SK-N-MC (cell line): ENCODE measurements around the gene LRRC4C.
"Not testable (repeated sequence)": the region's sequence is repeated elsewhere in the genome, so short reads cannot be mapped to it uniquely, and the experiment has no call there.

Source experiments
- DNase-seq: peaks from one replicate; pipeline ENCODE4 v3.0.0-alpha.2; 2011; ENCODE audit warnings: low read depth, low spot score
- H3K27ac ChIP-seq: fragments of 200-600 bp; sonication (generic); 2 replicates; pipeline ENCODE4 v1.5.1; 2016; ENCODE audit warnings: mixed run types
- H3K36me3 ChIP-seq: fragments of 200-600 bp; sonication (generic); 2 replicates; pipeline ENCODE4 v1.6.1; 2017; ENCODE audit warnings: antibody characterized with exemption, low read length, mixed read lengths; ENCODE audit not compliant: insufficient read depth
- H3K4me3 ChIP-seq: fragments of 200-600 bp; sonication (generic); 2 replicates; pipeline ENCODE4 v1.5.1; 2016
- H3K9ac ChIP-seq: fragments of 200-600 bp; sonication (generic); 2 replicates; pipeline ENCODE4 v1.8.0; 2017; ENCODE audit warnings: mixed run types, mixed read lengths; ENCODE audit not compliant: insufficient read length
- H3K9me3 ChIP-seq: fragments of 200-600 bp; sonication (generic); 2 replicates; pipeline ENCODE4 v1.6.1; 2017; ENCODE audit warnings: low read depth, mild to moderate bottlenecking, antibody characterized with exemption, low read length, moderate library complexity, mixed read lengths
- EZH2 ChIP-seq: fragments of 200-600 bp; sonication (generic); IDR thresholded peaks from one replicate; pipeline ENCODE4 v1.6.1; 2017; ENCODE audit warnings: antibody characterized with exemption
- FOXP2 ChIP-seq: optimal IDR thresholded peaks from 2 replicates; pipeline ENCODE3; 2011; ENCODE audit warnings: mild to moderate bottlenecking, moderate library complexity; ENCODE audit not compliant: insufficient read depth; ENCODE audit errors: extremely low read length, control extremely low read depth
- POLR2AphosphoS5 ChIP-seq: IDR thresholded peaks from 2 replicates; pipeline ENCODE4 v1.6.1; 2012; ENCODE audit warnings: mild to moderate bottlenecking, low read depth, low read length, borderline replicate concordance

The LRRC4C gene

DNA sequence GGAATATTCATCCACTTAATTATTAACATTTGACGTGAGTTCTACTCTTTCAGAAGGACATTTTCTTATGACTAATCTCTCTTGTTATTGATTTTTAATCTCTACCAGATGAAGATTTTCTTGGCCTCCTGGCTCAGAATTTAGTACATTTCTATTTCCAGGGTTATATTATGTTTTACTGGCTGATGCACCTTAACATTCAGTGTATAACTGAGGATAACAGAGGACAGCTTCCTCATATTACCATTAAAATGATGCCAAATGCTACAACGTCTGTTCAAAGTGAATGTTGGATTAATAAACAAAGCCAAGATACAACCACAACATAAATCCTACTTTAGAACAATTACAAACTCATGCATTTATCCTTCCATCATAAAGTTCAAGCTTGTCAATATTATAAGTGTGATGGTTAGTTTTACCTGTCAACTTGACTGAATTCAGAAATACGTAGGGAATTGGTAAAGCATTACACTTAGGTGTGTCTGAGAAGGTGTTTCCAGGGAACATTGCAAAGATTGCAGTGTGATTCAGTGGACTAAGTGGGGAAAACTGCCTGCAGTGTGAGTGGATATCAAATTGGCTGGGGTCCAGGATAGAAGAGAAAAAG, 485.2 kb downstream of the LRRC4C start:
- Histone ChIP-seq H3K9me3 (no peaks in the 10 kb centered on the region), H3K4me3 (no peak overlapping the region), H3K36me3 (no peaks in the 10 kb centered on the region), H3K9ac (no peak overlapping the region), H3K27ac (no peak overlapping the region)
- TF ChIP-seq POLR2AphosphoS5 = no peak
- TF ChIP-seq EZH2 = no peak
- TF ChIP-seq FOXP2 = no peak
- no peak for DNase-seq

DNA sequence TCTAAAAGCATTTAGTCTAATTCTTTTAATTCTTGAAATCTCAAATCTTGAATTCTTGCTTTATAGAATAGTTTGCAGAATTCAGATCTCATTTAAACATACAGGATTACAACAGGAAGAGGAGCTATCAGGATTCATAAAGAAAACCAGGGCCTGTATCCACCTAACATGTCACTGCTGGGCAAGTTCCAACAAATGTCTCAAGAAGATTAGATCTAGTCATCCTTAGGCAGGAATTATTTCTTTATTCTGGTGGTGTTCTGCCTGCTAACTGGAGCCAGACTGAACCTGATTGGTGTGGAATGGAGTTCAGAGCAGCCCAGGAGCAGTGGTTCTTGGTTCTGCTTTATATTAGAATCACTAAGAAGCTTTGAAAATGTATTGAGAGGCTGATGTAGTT, 500.7 kb downstream of the LRRC4C start:
- TF ChIP-seq FOXP2 (no peak), POLR2AphosphoS5 (no peak), EZH2 (no peak)
- DNase-seq = no peak
- H3K9ac ChIP-seq = no peak overlapping the region

DNA sequence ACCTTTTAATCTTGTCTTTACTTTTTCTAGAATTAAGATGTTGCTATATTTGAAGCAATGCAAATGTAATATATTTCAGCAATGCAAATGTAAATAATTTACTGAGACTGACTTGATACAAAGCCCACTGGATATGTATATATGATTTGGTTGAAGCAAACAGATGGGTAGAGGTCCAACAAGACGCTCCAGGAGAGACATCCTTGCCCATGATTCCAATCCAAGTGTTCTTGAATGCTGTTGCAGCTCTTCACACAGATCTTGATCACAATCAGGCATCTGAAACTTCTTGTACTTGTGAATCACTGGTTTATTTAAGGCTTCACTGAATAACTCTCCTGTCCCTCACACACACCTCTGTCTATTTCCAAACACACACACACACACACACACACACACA, 507.0 kb downstream of the LRRC4C start:
- Histone ChIP-seq H3K36me3 (no peaks in the 10 kb centered on the region), H3K9ac (no peak overlapping the region), H3K9me3 (no peaks in the 10 kb centered on the region), H3K27ac (no peak overlapping the region), H3K4me3 (no peak overlapping the region)
- DNase-seq = no peak
- no peak for TF ChIP-seq POLR2AphosphoS5
- TF ChIP-seq EZH2 = no peak
- TF ChIP-seq FOXP2 = no peak

More for the DNA sequence above, 500.7 kb downstream of the LRRC4C start:
- Histone ChIP-seq H3K27ac (no peak overlapping the region), H3K9me3 (no peaks in the 10 kb centered on the region), H3K36me3 (no peaks in the 10 kb centered on the region), H3K4me3 (no peak overlapping the region)

DNA sequence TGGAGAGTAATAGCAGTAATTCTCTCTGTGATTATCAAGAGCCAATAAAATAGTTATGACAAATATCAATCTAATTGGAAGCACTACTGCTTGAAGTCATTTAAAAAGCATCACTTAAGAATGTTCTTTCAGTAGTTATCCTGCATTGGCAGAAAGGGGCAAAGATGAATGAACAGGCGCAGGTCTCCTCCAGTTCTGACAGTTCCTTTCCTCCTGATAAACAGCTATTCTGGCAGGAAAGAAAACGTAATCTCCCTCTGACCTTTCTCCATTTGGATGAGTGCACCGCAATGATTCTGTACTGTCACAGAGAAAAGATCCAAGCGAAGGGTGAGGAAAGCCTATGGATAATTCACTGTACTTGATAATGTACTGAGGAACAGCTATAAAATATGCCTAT, 521.5 kb downstream of the LRRC4C start:
- no peak for TF ChIP-seq EZH2
- no peak for TF ChIP-seq POLR2AphosphoS5
- no peak for TF ChIP-seq FOXP2
- no peak overlapping the region for H3K9ac ChIP-seq
- DNase-seq = no peak
- H3K36me3 ChIP-seq = no peaks in the 10 kb centered on the region
- H3K27ac ChIP-seq = no peak overlapping the region
- no peak overlapping the region for H3K4me3 ChIP-seq
- H3K9me3 ChIP-seq = no peaks in the 10 kb centered on the region

DNA sequence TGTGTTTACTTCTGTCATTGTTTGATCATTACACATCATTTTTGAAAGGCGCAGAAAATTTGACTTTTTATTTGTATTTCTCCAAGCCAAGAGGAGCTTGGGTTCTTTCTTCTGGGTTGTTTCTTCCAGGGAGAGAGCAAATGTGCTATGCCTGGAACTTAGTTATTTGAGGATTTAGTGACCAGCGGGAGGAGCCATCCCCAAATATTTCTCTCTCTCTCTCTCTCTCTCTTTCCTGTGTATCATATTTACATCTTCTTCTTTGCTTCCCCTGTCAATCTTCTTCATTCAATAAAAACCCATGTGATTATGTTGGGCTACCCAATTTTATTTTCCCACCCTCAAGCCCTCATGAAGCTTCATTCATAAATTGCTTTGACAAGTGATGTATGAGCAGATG, 534.5 kb downstream of the LRRC4C start:
- no peak overlapping the region for H3K4me3 ChIP-seq
- TF ChIP-seq EZH2 = no peak
- no peak for TF ChIP-seq POLR2AphosphoS5
- TF ChIP-seq FOXP2 = no peak
- no peak for DNase-seq

DNA sequence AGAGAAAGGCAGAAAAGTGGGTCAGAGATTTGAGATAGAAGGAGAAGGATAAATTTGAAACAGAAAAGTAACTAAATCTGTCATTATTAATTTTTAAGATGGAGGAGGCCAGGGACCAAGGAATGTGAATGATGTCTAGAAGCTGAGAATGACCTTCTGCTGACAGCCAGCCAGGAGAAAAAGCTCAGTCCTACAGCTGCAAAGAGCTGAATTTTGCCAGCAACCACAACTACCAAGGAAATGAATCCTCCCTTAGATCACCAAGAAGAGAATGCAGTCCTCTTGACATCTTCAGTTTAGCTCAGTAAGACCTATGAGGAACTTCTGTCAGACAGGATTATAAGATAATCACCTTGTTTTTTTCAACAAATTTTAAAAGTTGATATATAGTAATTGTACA, 538.2 kb downstream of the LRRC4C start:
- no peak overlapping the region for H3K27ac ChIP-seq
- no peaks in the 10 kb centered on the region for H3K9me3 ChIP-seq
- TF ChIP-seq FOXP2 = no peak
- TF ChIP-seq POLR2AphosphoS5 = no peak
- no peak for TF ChIP-seq EZH2
- DNase-seq = no peak
- no peaks in the 10 kb centered on the region for H3K36me3 ChIP-seq
- no peak overlapping the region for H3K4me3 ChIP-seq
- H3K9ac ChIP-seq = no peak overlapping the region

More for the DNA sequence above, 534.5 kb downstream of the LRRC4C start:
- Histone ChIP-seq H3K9me3 (no peaks in the 10 kb centered on the region), H3K36me3 (no peaks in the 10 kb centered on the region), H3K9ac (no peak overlapping the region), H3K27ac (no peak overlapping the region)

DNA sequence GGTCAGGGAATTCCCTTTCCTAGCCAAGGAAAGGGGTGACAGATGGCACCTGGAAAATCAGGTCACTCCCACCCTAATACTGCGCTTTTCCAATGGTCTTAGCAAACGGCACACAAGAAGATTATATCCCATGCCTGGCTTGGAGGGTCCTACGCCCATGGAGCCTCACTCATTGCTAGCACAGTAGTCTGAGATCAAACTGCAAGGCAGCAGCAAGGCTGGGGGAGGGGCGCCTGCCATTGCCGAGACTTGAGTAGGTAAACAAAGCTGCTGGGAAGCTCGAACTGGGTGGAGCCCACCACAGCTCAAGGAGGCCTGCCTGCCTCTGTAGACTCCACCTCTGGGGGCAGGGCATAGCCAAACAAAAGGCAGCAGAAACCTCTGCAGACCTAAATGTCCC, 548.7 kb downstream of the LRRC4C start:
- H3K27ac ChIP-seq, DNase-seq, H3K9me3 ChIP-seq, H3K4me3 ChIP-seq, H3K36me3 ChIP-seq, H3K9ac ChIP-seq: not testable (repeated sequence)

DNA sequence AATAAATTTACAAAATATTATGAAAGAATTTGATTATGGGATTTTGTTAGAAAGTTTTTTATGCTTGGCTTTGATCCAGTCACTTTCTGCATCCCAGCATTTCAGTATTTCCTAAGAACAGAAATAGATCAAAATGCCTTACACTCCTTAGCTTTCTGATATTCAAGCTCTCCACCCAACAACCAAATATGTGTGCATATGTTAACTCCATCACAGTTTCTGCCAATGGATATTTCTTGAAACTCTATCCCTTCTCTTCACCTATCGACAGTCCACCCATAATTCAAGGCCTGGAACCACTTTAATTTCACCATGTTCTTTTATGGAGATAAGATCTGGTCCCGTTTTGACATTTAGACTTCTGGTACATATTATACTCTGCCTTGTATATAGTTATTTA, 565.0 kb downstream of the LRRC4C start:
- no peak for DNase-seq
- Histone ChIP-seq H3K27ac (no peak overlapping the region), H3K4me3 (no peak overlapping the region), H3K9ac (no peak overlapping the region), H3K9me3 (no peaks in the 10 kb centered on the region), H3K36me3 (no peaks in the 10 kb centered on the region)
- TF ChIP-seq FOXP2 (no peak), EZH2 (no peak), POLR2AphosphoS5 (no peak)

DNA sequence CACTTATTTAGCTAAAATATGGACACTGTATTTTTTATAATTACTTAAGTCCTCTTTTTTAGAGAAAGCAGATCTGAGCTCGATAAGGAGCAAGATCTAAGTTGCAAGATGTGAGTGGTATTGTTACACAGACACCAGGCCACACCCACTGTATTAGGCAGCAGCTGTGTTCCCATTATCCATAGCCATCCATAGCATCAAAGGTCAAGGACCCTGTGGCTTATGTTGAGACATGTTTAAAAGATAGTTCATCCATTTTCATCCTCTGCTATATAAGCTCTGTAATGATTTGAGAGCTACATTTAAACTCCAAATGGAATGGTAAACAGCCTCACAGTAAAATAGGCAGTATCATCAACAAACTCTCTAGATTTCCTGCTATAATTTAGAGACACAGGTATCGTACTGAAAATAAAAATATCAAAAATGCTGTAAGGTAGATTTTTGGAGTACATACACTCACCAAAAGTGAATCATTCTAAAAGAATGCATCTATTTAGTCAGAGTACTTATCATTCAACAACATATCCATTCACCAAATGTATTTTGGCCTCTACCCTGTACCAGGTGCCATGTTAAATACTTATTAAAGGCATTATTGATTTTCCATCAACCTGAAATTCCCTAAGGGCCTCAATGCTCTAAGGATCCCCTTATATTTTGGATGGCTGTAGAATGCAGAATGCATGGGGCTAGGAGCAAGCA, 574.0 kb downstream of the LRRC4C start:
- H3K27ac ChIP-seq = no peak overlapping the region
- H3K9ac ChIP-seq = no peak overlapping the region
- H3K36me3 ChIP-seq = no peaks in the 10 kb centered on the region
- no peak overlapping the region for H3K4me3 ChIP-seq
- no peaks in the 10 kb centered on the region for H3K9me3 ChIP-seq
- no peak for DNase-seq
- TF ChIP-seq POLR2AphosphoS5 = no peak
